H1 (cell line): ENCODE measurements around the gene SHC1. TPM values are rescaled to one million over a fixed set of nuclear protein-coding genes. Genes with fewer than 3 reads are reported as not detected.

Experiments
- CTCF ChIA-PET: fragments of 300-600 bp; sonication (Branson Sonifier 250); formaldehyde crosslinking; loops from one replicate; lab custom pipeline; 2021; ENCODE audit not compliant: partially characterized antibody; lab: Charles Lee
- POLR2A ChIA-PET: fragments of 300-600 bp; sonication (Branson Sonifier 250); formaldehyde crosslinking; loops from one replicate; lab custom pipeline; 2021; ENCODE audit warnings: inconsistent platforms; ENCODE audit not compliant: partially characterized antibody; lab: Charles Lee
- DNase-seq, 2 experiments: peaks; one replicate each; pipeline versions ENCODE4 v3.0.0 to v3.0.0-alpha.2; 2010 to 2022; ENCODE audit warnings: low spot score in 2 of 2, low read depth in 1 of 2, mixed read lengths in 1 of 2
- FAIRE-seq: peaks from 2 replicates; lab custom pipeline; 2011; peaks lifted over from hg19 to GRCh38; lab: Jason Lieb, UNC
- H2AFZ ChIP-seq: 2 replicates; pipeline ENCODE4 v1.8.1; 2012; ENCODE audit warnings: low read length, inconsistent platforms
- H2AK5ac ChIP-seq: 2 replicates; pipeline ENCODE4 v1.6.1; 2013; ENCODE audit warnings: low read depth, low read length
- H2BK120ac ChIP-seq: replicated peaks from 2 replicates; pipeline ENCODE3; 2013; ENCODE audit warnings: low read depth, low read length, inconsistent platforms
- H2BK12ac ChIP-seq: 2 replicates; pipeline ENCODE4 v1.6.1; 2013; ENCODE audit warnings: low read depth, low read length
- H2BK15ac ChIP-seq: 2 replicates; pipeline ENCODE4 v1.6.1; 2013; ENCODE audit warnings: low read length
- H2BK20ac ChIP-seq: 2 replicates; pipeline ENCODE4 v1.6.1; 2013; ENCODE audit warnings: low read length
- H2BK5ac ChIP-seq: 2 replicates; pipeline ENCODE4 v1.6.1; 2013; ENCODE audit warnings: low read depth, low read length
- H3K14ac ChIP-seq: 2 replicates; pipeline ENCODE4 v1.6.1; 2013; ENCODE audit warnings: inconsistent platforms; ENCODE audit not compliant: insufficient read length
- H3K18ac ChIP-seq: 2 replicates; pipeline ENCODE4 v1.6.1; 2013; ENCODE audit warnings: low read length; ENCODE audit errors: extremely low read depth
- H3K23ac ChIP-seq: 2 replicates; pipeline ENCODE4 v1.6.1; 2013; ENCODE audit warnings: inconsistent platforms; ENCODE audit not compliant: insufficient read length
- H3K23me2 ChIP-seq: 2 replicates; pipeline ENCODE4 v1.6.1; 2013; ENCODE audit warnings: low read depth, low read length
- H3K27ac ChIP-seq: 2 replicates; pipeline ENCODE4 v1.6.1; 2011; ENCODE audit warnings: low read depth, low read length, inconsistent platforms
- H3K27me3 ChIP-seq, 4 experiments: replicated peaks in 1 of 4; 1 replicate in 1 of 4; 2 replicates in 3 of 4; pipeline versions ENCODE4 v1.6.1 to v1.8.1; 2011 to 2013; ENCODE audit warnings: low read length in 3 of 4, mild to moderate bottlenecking in 3 of 4, inconsistent platforms in 2 of 4, mixed read lengths in 2 of 4, moderate library complexity in 1 of 4; ENCODE audit not compliant: control insufficient read depth in 3 of 4, insufficient read depth in 3 of 4; ENCODE audit errors: extremely low read depth in 1 of 4
- H3K36me3 ChIP-seq, 4 experiments: 2 replicates each; pipeline versions ENCODE4 v1.6.1 to v1.8.1; 2011 to 2013; ENCODE audit warnings: mild to moderate bottlenecking in 4 of 4, low read length in 3 of 4, moderate library complexity in 2 of 4, control low read depth in 1 of 4, inconsistent platforms in 1 of 4; ENCODE audit not compliant: insufficient read depth in 4 of 4, control insufficient read depth in 2 of 4
- H3K4ac ChIP-seq: replicated peaks from 2 replicates; pipeline ENCODE3; 2013; ENCODE audit warnings: low read length, low read depth, mixed read lengths, inconsistent platforms; ENCODE audit not compliant: insufficient read length
- H3K4me1 ChIP-seq, 4 experiments: replicated peaks in 1 of 4; 1 replicate in 1 of 4; 2 replicates in 3 of 4; pipeline versions ENCODE4 v1.6.1 to v1.8.1; 2011 to 2013; ENCODE audit warnings: low read length in 3 of 4, inconsistent platforms in 2 of 4, mixed read lengths in 1 of 4; ENCODE audit not compliant: insufficient read depth in 4 of 4, control insufficient read depth in 3 of 4
- H3K4me2 ChIP-seq, 2 experiments: 2 replicates each; pipeline versions ENCODE4 v1.6.1 to v1.8.1; 2011 to 2013; ENCODE audit warnings: low read depth in 2 of 2, low read length in 2 of 2, control low read depth in 1 of 2, inconsistent platforms in 1 of 2, mild to moderate bottlenecking in 1 of 2; ENCODE audit not compliant: insufficient read depth in 1 of 2
- H3K4me3 ChIP-seq, 4 experiments: fragments of 200-600, 300-600 bp in 1 of 4; sonication (generic), shearing (Covaris generic), sonication (Bioruptor Twin) in 1 of 4; 2 replicates each; pipeline versions ENCODE4 v1.5.1 to v1.8.1; 2011 to 2016; ENCODE audit warnings: low read length in 4 of 4, low read depth in 3 of 4, control low read depth in 2 of 4, inconsistent platforms in 2 of 4, mild to moderate bottlenecking in 2 of 4, mixed read lengths in 1 of 4, moderate library complexity in 1 of 4; ENCODE audit not compliant: insufficient read depth in 2 of 4; ENCODE audit errors: extremely low read depth in 1 of 4
- H3K56ac ChIP-seq: replicated peaks from 2 replicates; pipeline ENCODE3; 2013; ENCODE audit warnings: low read depth, mild to moderate bottlenecking, mixed read lengths, low read length, inconsistent platforms; ENCODE audit not compliant: insufficient read length
- H3K79me1 ChIP-seq: 2 replicates; pipeline ENCODE4 v1.6.1; 2013; ENCODE audit warnings: low read depth, low read length, control low read depth
- H3K79me2 ChIP-seq, 2 experiments: 2 replicates each; pipeline versions ENCODE4 v1.6.1 to v1.8.1; 2012 to 2013; ENCODE audit warnings: low read length in 2 of 2, mild to moderate bottlenecking in 2 of 2, inconsistent platforms in 1 of 2; ENCODE audit not compliant: insufficient read depth in 2 of 2, control insufficient read depth in 1 of 2
- H3K9ac ChIP-seq, 4 experiments: replicated peaks in 1 of 4; 1 replicate in 1 of 4; 2 replicates in 3 of 4; pipeline versions ENCODE4 v1.6.1 to v1.8.1; 2011 to 2013; ENCODE audit warnings: low read depth in 3 of 4, low read length in 3 of 4, control low read depth in 2 of 4, mild to moderate bottlenecking in 2 of 4, moderate library complexity in 2 of 4, inconsistent platforms in 1 of 4; ENCODE audit errors: extremely low read depth in 1 of 4
- H3K9me3 ChIP-seq, 2 experiments: 2 replicates each; pipeline versions ENCODE4 v1.6.1 to v1.8.1; 2012 to 2013; ENCODE audit warnings: mild to moderate bottlenecking in 2 of 2, moderate library complexity in 2 of 2, control low read depth in 1 of 2, inconsistent platforms in 1 of 2, low read depth in 1 of 2, low read length in 1 of 2, mixed read lengths in 1 of 2; ENCODE audit not compliant: insufficient read depth in 2 of 2
- H4K20me1 ChIP-seq, 2 experiments: replicated peaks in 1 of 2; 2 replicates each; pipeline versions ENCODE3 to v1.8.1; 2011 to 2013; ENCODE audit warnings: inconsistent platforms in 2 of 2, low read length in 2 of 2, mild to moderate bottlenecking in 1 of 2; ENCODE audit not compliant: insufficient read depth in 2 of 2, control insufficient read depth in 1 of 2
- H4K5ac ChIP-seq: 2 replicates; pipeline ENCODE4 v1.6.1; 2013; ENCODE audit warnings: low read length, low read depth, mixed read lengths, inconsistent platforms; ENCODE audit not compliant: insufficient read length
- H4K8ac ChIP-seq: 2 replicates; pipeline ENCODE4 v1.8.0; 2013; ENCODE audit warnings: mild to moderate bottlenecking, moderate library complexity, low read length, inconsistent platforms; ENCODE audit not compliant: insufficient read depth; ENCODE audit errors: extremely low read depth
- H4K91ac ChIP-seq: replicated peaks from 2 replicates; pipeline ENCODE3; 2013; ENCODE audit warnings: low read length, mixed read lengths, inconsistent platforms; ENCODE audit not compliant: insufficient read length
- ASH2L ChIP-seq: fragments of 200-600, 300-600 bp; sonication (generic); IDR thresholded peaks from one replicate; pipeline ENCODE4 v1.7.1; 2017; ENCODE audit warnings: low read length
- CHD1 ChIP-seq: IDR thresholded peaks from 2 replicates; pipeline ENCODE4 v1.6.1; 2012; ENCODE audit warnings: low read depth, low read length, improper control_type of control experiment
- CHD2 ChIP-seq: IDR thresholded peaks from 2 replicates; pipeline ENCODE4 v1.6.1; 2012; ENCODE audit warnings: low read length, improper control_type of control experiment
- EP300 ChIP-seq, 2 experiments: IDR thresholded peaks; 1 replicate in 1 of 2; 2 replicates in 1 of 2; pipeline ENCODE4 v1.6.1; 2011 to 2012; ENCODE audit warnings: low read depth in 2 of 2, low read length in 2 of 2, mild to moderate bottlenecking in 2 of 2, borderline replicate concordance in 1 of 2, inconsistent platforms in 1 of 2, moderate library complexity in 1 of 2
- HDAC2 ChIP-seq, 2 experiments: fragments of 300-600 bp in 1 of 2; sonication (generic) in 1 of 2; IDR thresholded peaks; 2 replicates each; pipeline ENCODE4 v1.6.1; 2011 to 2012; ENCODE audit warnings: low read depth in 2 of 2, low read length in 2 of 2, mild to moderate bottlenecking in 2 of 2, moderate library complexity in 2 of 2, borderline replicate concordance in 1 of 2, inconsistent platforms in 1 of 2
- POLR2A ChIP-seq, 2 experiments: IDR thresholded peaks; 1 replicate in 1 of 2; 2 replicates in 1 of 2; pipeline ENCODE4 v1.6.1; 2011; ENCODE audit warnings: low read depth in 2 of 2, low read length in 2 of 2, mild to moderate bottlenecking in 2 of 2; ENCODE audit errors: control extremely low read depth in 1 of 2
- RAD21 ChIP-seq, 2 experiments: IDR thresholded peaks in 1 of 2; conservative IDR thresholded peaks in 1 of 2; 2 replicates each; pipeline ENCODE4 v1.6.1; 2011; ENCODE audit warnings: low read depth in 2 of 2, low read length in 2 of 2, improper control_type of control experiment in 1 of 2, inconsistent platforms in 1 of 2, mild to moderate bottlenecking in 1 of 2, moderate library complexity in 1 of 2
- RNF2 ChIP-seq: fragments of 200-900, 300-1000 bp; sonication (generic); IDR thresholded peaks from 2 replicates; pipeline ENCODE4 v1.7.1; 2016; ENCODE audit warnings: borderline replicate concordance, low read depth, mild to moderate bottlenecking, antibody characterized with exemption, low read length; ENCODE audit not compliant: poor library complexity, severe bottlenecking; ENCODE audit errors: missing control alignments
- SAP30 ChIP-seq: fragments of 300-600 bp; sonication (generic); IDR thresholded peaks from 2 replicates; pipeline ENCODE4 v1.7.1; 2012; ENCODE audit warnings: low read length, moderate library complexity, mild to moderate bottlenecking, inconsistent platforms; ENCODE audit not compliant: insufficient read depth, insufficient replicate concordance
- SUZ12 ChIP-seq: fragments of 200-600 bp; sonication (generic); IDR thresholded peaks from 2 replicates; pipeline ENCODE4 v1.6.1; 2012; ENCODE audit warnings: mild to moderate bottlenecking, inconsistent platforms, low read length, moderate library complexity, mixed read lengths
- WGBS, 2 experiments: shearing (Covaris generic) in 1 of 2; methylation state at CpG; one replicate each; pipeline versions ENCODE4 v1.1.6 to v1.1.7; 2013 to 2015; ENCODE audit warnings: low lambda C conversion rate in 2 of 2, mixed read lengths in 2 of 2, inconsistent platforms in 1 of 2, low coverage in 1 of 2, missing lambda C conversion rate in 1 of 2; ENCODE audit not compliant: insufficient replicate concordance in 2 of 2, insufficient coverage in 1 of 2, insufficient read length in 1 of 2; ENCODE audit errors: extremely low coverage in 1 of 2, missing lambda C conversion rate in 1 of 2; 5-methylcytosine and 5-hydroxymethylcytosine counted together
- polyA plus RNA-seq, 7 experiments: library from polyadenylated mRNA; depleted of rRNA in 3 of 7; stranded (reverse) in 5 of 7; unstranded in 2 of 7; fragments of >200 nt in 5 of 7; fragments of 200-250 nt in 2 of 7; gene quantifications; 1 replicate in 5 of 7; 2 replicates in 1 of 7; 4 replicates in 1 of 7; pipeline versions ENCODE4 v1.2.1 to v1.2.3, GENCODE V29; 2011 to 2013; ENCODE audit warnings: missing spikeins in 2 of 7, mixed read lengths in 2 of 7
- total RNA-seq: library from RNA; stranded (reverse); fragmentation: NEBNext Ultra II Directional; extraction: Animal tissue kit (Norgen Biotek cat#: 25700); gene quantifications from 2 replicates; pipeline ENCODE4 v1.2.1, GENCODE V29; 2021

Gene SHC1
- total and polyA plus RNA-seq, 2 of the 8 experiments (the other 6 are each of a cell fraction or from before 2014, with no cell fraction given), result 177 to 212 TPM

DNA sequence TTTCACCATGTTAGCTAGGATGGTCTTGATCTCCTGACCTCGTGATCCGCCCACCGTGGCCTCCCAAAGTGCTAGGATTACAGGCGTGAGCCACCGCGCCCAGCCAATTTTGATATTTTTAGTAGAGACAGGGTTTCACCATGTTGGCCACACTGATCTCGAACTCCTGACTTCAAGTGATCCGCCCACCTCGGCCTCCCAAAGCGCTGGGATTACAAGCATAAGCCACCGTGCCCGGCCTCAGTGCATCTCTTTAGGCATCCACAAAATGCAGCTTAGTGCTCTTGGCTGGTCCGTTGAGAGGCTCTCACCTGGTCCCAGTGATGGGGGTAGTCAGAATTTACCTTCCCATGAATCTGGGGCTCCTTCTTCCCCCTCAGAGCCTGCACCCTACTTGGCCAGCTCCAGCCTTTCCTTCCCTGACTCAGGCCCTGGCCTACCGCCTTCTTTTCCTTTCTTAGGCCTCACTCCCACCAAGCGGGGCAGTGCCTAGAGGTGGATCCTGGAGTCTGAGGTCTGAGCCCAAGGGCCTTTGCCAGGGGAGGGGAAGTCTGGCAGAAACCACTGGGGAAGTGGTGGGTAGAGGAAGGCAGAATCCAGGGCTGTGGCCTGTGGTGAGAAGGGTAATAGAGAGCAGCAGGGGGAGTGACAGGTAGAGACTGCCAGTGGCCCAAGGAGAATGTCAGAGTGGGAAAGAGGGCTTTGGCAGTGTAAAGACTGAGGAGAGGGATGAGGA lies 26.6 kb upstream of the SHC1 start:
- Histone ChIP-seq H3K4me3 (no peak overlapping the region), H2BK12ac (0 out of 2 replicates have a peak overlapping the region, but pooled peaks have one; percentile 84), H3K4me2 (no peak overlapping the region), H3K36me3 (peaks cover 0 to 3% (median 1%) of the 10 kb centered on the region in 4 experiments; a peak in 3 of 8 replicates), H3K18ac (no peak overlapping the region), H4K8ac (no peak overlapping the region), H2AFZ (no peak overlapping the region), H2BK20ac (no peak overlapping the region), H2BK15ac (0 out of 2 replicates have a peak overlapping the region, but pooled peaks have one; percentile 72), H3K79me2 (no peaks in the 10 kb centered on the region), H4K20me1 (no peaks in the 10 kb centered on the region), H3K56ac (no peak overlapping the region), H3K4me1 (peaks cover 0 to 9% (median 4%) of the 10 kb centered on the region in 4 experiments; a peak in 4 of 7 replicates), H4K91ac (no peak overlapping the region), H3K27ac (no peak overlapping the region), H2BK120ac (no peak overlapping the region), H3K4ac (no peak overlapping the region), H2AK5ac (no peak overlapping the region), H3K79me1 (no peaks in the 10 kb centered on the region), H2BK5ac (no peak overlapping the region), H3K9me3 (no peaks in the 10 kb centered on the region), H3K27me3 (no peaks in the 10 kb centered on the region), H3K23ac (no peak overlapping the region), H4K5ac (no peak overlapping the region), H3K23me2 (peaks cover 12% of the 10 kb centered on the region; the same call in 1 of the 2 replicates), H3K14ac (no peak overlapping the region), H3K9ac (no peak overlapping the region)
- POLR2A ChIA-PET, result interaction anchor here (1.3 to 42.8 kb wide), 6 partner anchors 10 to 61 kb away, joined by 3 to 702 read pairs (median 17); partner anchors contain the start of genes CKS1B, FLAD1, PBXIP1 and PMVK
- DNase-seq (no peak), FAIRE-seq (no peak)
- CTCF ChIA-PET, result interaction anchor here (0.9 to 14.0 kb wide), 14 partner anchors 18 to 169 kb away, joined by 3 to 334 read pairs (median 10); partner anchors contain the start of genes CKS1B, EFNA4, FLAD1 and PBXIP1
- WGBS, 2 experiments, result 92% methylated on average over 14 of the region's 15 CpGs; no CpG with 5 or more reads in 1 of the 2 experiments
- TF ChIP-seq SAP30 (no peak), EP300 (IDR thresholded peaks at IDR 0.05; ENCODE audit: borderline replicate concordance in 1 of 2, low read depth in 2 of 2, low read length in 2 of 2) (no peak), HDAC2 (IDR thresholded peaks at IDR 0.05; ENCODE audit: borderline replicate concordance in 1 of 2, low read depth in 2 of 2, low read length in 2 of 2) (no peak), POLR2A (IDR thresholded peaks at IDR 0.05; ENCODE audit: control extremely low read depth in 1 of 2, low read depth in 2 of 2, low read length in 2 of 2) (no peak), CHD1 (no peak), RAD21 (IDR thresholded peaks at IDR 0.05 in 1 of 2, conservative IDR thresholded peaks at IDR 0.05 in 1 of 2; ENCODE audit: low read depth in 2 of 2, low read length in 2 of 2) (no peak), ASH2L (no peak), SUZ12 (no peak), CHD2 (no peak), RNF2 (no peak)
